Activated CD4-positive, alpha-beta T cell treated with anti-CD3 and anti-CD28 coated beads for 36 hours (primary cell): ENCODE measurements around the gene NCOR2. TPM values are rescaled to one million over a fixed set of nuclear protein-coding genes. Genes with fewer than 3 reads are reported as not detected.

ENCODE experiments used
- ATAC-seq: fragments of 200-7000 bp; cut with Tn5 transposase; one replicate; pipeline ENCODE4 v1.10.0; 2021; ENCODE audit warnings: mild to moderate bottlenecking, moderate library complexity
- CTCF ChIA-PET: fragments of 350-600 bp; sonication (Branson Sonifier 250); formaldehyde crosslinking; loops from one replicate; lab custom pipeline; 2021; ENCODE audit warnings: antibody characterized with exemption; lab: Charles Lee
- POLR2A ChIA-PET: fragments of 350-600 bp; sonication (Branson Sonifier 250); formaldehyde crosslinking; loops from one replicate; lab custom pipeline; 2021; ENCODE audit warnings: antibody characterized with exemption, inconsistent platforms; lab: Charles Lee
- DNase-seq: peaks from one replicate; pipeline ENCODE4 v3.0.0-alpha.2; 2020
- H3K27ac Mint-ChIP-seq: one replicate; pipeline ENCODE4 v1.8.0; 2021; ENCODE audit warnings: mixed read lengths
- H3K27me3 Mint-ChIP-seq: one replicate; pipeline ENCODE4 v1.8.0; 2021; ENCODE audit warnings: mixed read lengths
- H3K36me3 Mint-ChIP-seq: one replicate; pipeline ENCODE4 v1.8.0; 2021; ENCODE audit warnings: low read depth, mixed read lengths
- H3K4me1 Mint-ChIP-seq: one replicate; pipeline ENCODE4 v1.8.0; 2021; ENCODE audit warnings: mixed read lengths
- H3K4me3 Mint-ChIP-seq: one replicate; pipeline ENCODE4 v1.8.0; 2021; ENCODE audit warnings: mild to moderate bottlenecking, moderate library complexity, mixed read lengths
- H3K9me3 Mint-ChIP-seq: one replicate; pipeline ENCODE4 v1.8.0; 2021; ENCODE audit warnings: low read depth, mixed read lengths
- intact Hi-C, 2 experiments: fragments of 100-400 bp; cut with DNase I in 1 of 2; cut with micrococcal nuclease in 1 of 2; formaldehyde crosslinking; loops; one replicate each; pipeline versions ENCODE4 v1.14.2 to v1.15.1; 2022 to 2024; cut with DNase I, micrococcal nuclease
- total RNA-seq, 2 experiments: library from RNA; stranded (reverse); gene quantifications; one replicate each; pipeline ENCODE4 v1.2.3, GENCODE V29; 2021

The NCOR2 gene
- total RNA-seq, 2 experiments from 2014 or later, result 103 to 115 TPM

GRCh38 chr12:124545508-124546418 lies 21.6 kb downstream of the NCOR2 start:
- peak; percentile 84 for ATAC-seq
- intact Hi-C loops, result loop anchor here (1.0 to 5.0 kb wide), 7 partner anchors 21 to 229 kb away; no protein-coding TSS in a partner anchor
- H3K9me3 Mint-ChIP-seq, result no peaks in the 10 kb centered on the region
- ChIA-PET POLR2A (interaction anchor here (1.0 kb wide), 2 partner anchors 21 to 22 kb away, joined by 3 read pairs; partner anchors contain the start of gene NCOR2), CTCF (interaction anchor here (0.6 to 1.2 kb wide), 6 partner anchors 9 to 222 kb away, joined by 3 to 5 read pairs (median 4); no protein-coding TSS in a partner anchor)
- no peaks in the 10 kb centered on the region for H3K27me3 Mint-ChIP-seq
- H3K4me3 Mint-ChIP-seq, result peak overlapping the region; percentile 31
- peaks cover 70% of the 10 kb centered on the region for H3K4me1 Mint-ChIP-seq
- peaks cover 11% of the 10 kb centered on the region for H3K36me3 Mint-ChIP-seq
- H3K27ac Mint-ChIP-seq, result peak overlapping the region; percentile 37
- DNase-seq, result peak; percentile 85

GRCh38 chr12:124544983-124545382 lies 22.4 kb downstream of the NCOR2 start:
- intact Hi-C loops, result loop anchor here (1.0 to 5.0 kb wide), 6 partner anchors 53 to 229 kb away; no protein-coding TSS in a partner anchor
- ChIA-PET POLR2A (no interaction called here), CTCF (interaction anchor here (0.7 to 1.2 kb wide), 2 partner anchors 145 to 223 kb away, joined by 3 to 4 read pairs; no protein-coding TSS in a partner anchor)
- DNase-seq (no peak), ATAC-seq (no peak)
- H3K9me3 Mint-ChIP-seq, result no peaks in the 10 kb centered on the region
- H3K4me1 Mint-ChIP-seq, result peaks cover 63% of the 10 kb centered on the region
- no peak overlapping the region for H3K27ac Mint-ChIP-seq
- H3K27me3 Mint-ChIP-seq, result no peaks in the 10 kb centered on the region
- H3K36me3 Mint-ChIP-seq, result peaks cover 11% of the 10 kb centered on the region
- peak overlapping the region; percentile 31 for H3K4me3 Mint-ChIP-seq

GRCh38 chr12:124544311-124544970 lies 23.0 kb downstream of the NCOR2 start:
- Mint-ChIP-seq H3K4me1 (peaks cover 63% of the 10 kb centered on the region), H3K27me3 (no peaks in the 10 kb centered on the region), H3K4me3 (no peak overlapping the region), H3K36me3 (peaks cover 11% of the 10 kb centered on the region), H3K9me3 (no peaks in the 10 kb centered on the region), H3K27ac (no peak overlapping the region)
- CTCF ChIA-PET, result no interaction called here
- intact Hi-C loops, result loop anchor here in 1 of 2 experiments (2.0 kb wide), 1 partner anchor 78 kb away; no protein-coding TSS in a partner anchor
- POLR2A ChIA-PET, result no interaction called here
- no peak for ATAC-seq
- no peak for DNase-seq

- H3K27me3 Mint-ChIP-seq, result no peaks in the 10 kb centered on the region
Measured at GRCh38 chr12:124543590-124544310, 23.7 kb downstream of the NCOR2 start.

GRCh38 chr12:124543052-124543589 lies 24.3 kb downstream of the NCOR2 start:
- Mint-ChIP-seq H3K4me3 (no peak overlapping the region), H3K4me1 (peaks cover 60% of the 10 kb centered on the region), H3K36me3 (peaks cover 7% of the 10 kb centered on the region), H3K9me3 (no peaks in the 10 kb centered on the region), H3K27ac (no peak overlapping the region), H3K27me3 (no peaks in the 10 kb centered on the region)
- ChIA-PET CTCF (no interaction called here), POLR2A (no interaction called here)
- DNase-seq, result peak; percentile 31
- no peak for ATAC-seq
- intact Hi-C loops, result no loop called here

More at GRCh38 chr12:124543590-124544310, 23.7 kb downstream of the NCOR2 start:
- H3K4me1 Mint-ChIP-seq, result peaks cover 60% of the 10 kb centered on the region
- no peaks in the 10 kb centered on the region for H3K9me3 Mint-ChIP-seq
- H3K4me3 Mint-ChIP-seq, result no peak overlapping the region
- intact Hi-C loops, result loop anchor here in 1 of 2 experiments (2.0 kb wide), 1 partner anchor 77 kb away; no protein-coding TSS in a partner anchor
- ChIA-PET POLR2A (no interaction called here), CTCF (no interaction called here)
- ATAC-seq, result no peak
- peaks cover 10% of the 10 kb centered on the region for H3K36me3 Mint-ChIP-seq
- no peak for DNase-seq
- no peak overlapping the region for H3K27ac Mint-ChIP-seq

- ATAC-seq, result no peak
- no peak for DNase-seq
- Mint-ChIP-seq H3K36me3 (peaks cover 2% of the 10 kb centered on the region), H3K9me3 (no peaks in the 10 kb centered on the region), H3K27me3 (no peaks in the 10 kb centered on the region), H3K4me1 (peaks cover 53% of the 10 kb centered on the region), H3K27ac (no peak overlapping the region), H3K4me3 (no peak overlapping the region)
- intact Hi-C loops, result no loop called here
- POLR2A ChIA-PET, result no interaction called here
- CTCF ChIA-PET, result interaction anchor here (0.5 to 0.9 kb wide), 2 partner anchors 20 to 22 kb away, joined by 3 read pairs; no protein-coding TSS in a partner anchor
Measured at GRCh38 chr12:124542021-124542949, 25.1 kb downstream of the NCOR2 start.

- H3K9me3 Mint-ChIP-seq, result no peaks in the 10 kb centered on the region
- ChIA-PET CTCF (interaction anchor here (0.6 kb wide), 2 partner anchors 15 to 429 kb away, joined by 3 to 4 read pairs; no protein-coding TSS in a partner anchor), POLR2A (no interaction called here)
- H3K27me3 Mint-ChIP-seq, result no peaks in the 10 kb centered on the region
- ATAC-seq (no peak), DNase-seq (no peak)
- intact Hi-C loops, result no loop called here
- no peak overlapping the region for H3K27ac Mint-ChIP-seq
- peaks cover 47% of the 10 kb centered on the region for H3K4me1 Mint-ChIP-seq
- no peaks in the 10 kb centered on the region for H3K36me3 Mint-ChIP-seq
- H3K4me3 Mint-ChIP-seq, result no peak overlapping the region
Measured at GRCh38 chr12:124541322-124541721, 26.1 kb downstream of the NCOR2 start.

- POLR2A ChIA-PET, result no interaction called here
- H3K4me3 Mint-ChIP-seq, result no peak overlapping the region
- no peak for ATAC-seq
- peaks cover 30% of the 10 kb centered on the region for H3K4me1 Mint-ChIP-seq
- DNase-seq, result peak; percentile 32
- H3K36me3 Mint-ChIP-seq, result peaks cover 4% of the 10 kb centered on the region
- H3K9me3 Mint-ChIP-seq, result no peaks in the 10 kb centered on the region
- CTCF ChIA-PET, result no interaction called here
- intact Hi-C loops, result no loop called here
- H3K27me3 Mint-ChIP-seq, result no peaks in the 10 kb centered on the region
- peak overlapping the region; percentile 33 for H3K27ac Mint-ChIP-seq
Measured at GRCh38 chr12:124539084-124540041, 28.0 kb downstream of the NCOR2 start.

GRCh38 chr12:124538194-124539082 lies 29.0 kb downstream of the NCOR2 start:
- H3K36me3 Mint-ChIP-seq, result peaks cover 4% of the 10 kb centered on the region
- ChIA-PET POLR2A (no interaction called here), CTCF (no interaction called here)
- H3K27ac Mint-ChIP-seq, result no peak overlapping the region
- no peak for ATAC-seq
- H3K27me3 Mint-ChIP-seq, result no peaks in the 10 kb centered on the region
- no peak overlapping the region for H3K4me3 Mint-ChIP-seq
- intact Hi-C loops, result no loop called here
- no peaks in the 10 kb centered on the region for H3K9me3 Mint-ChIP-seq
- no peak for DNase-seq
- peaks cover 26% of the 10 kb centered on the region for H3K4me1 Mint-ChIP-seq
